ENCODE data around the gene PARP9. TPM values are rescaled to one million over a fixed set of nuclear protein-coding genes. Genes with fewer than 3 reads are reported as not detected.

PARP9 gene
- total and polyA plus RNA-seq, 2 of the 4 experiments (the other 2 are of a cell fraction) = 6.7 to 7.7 TPM

DNA sequence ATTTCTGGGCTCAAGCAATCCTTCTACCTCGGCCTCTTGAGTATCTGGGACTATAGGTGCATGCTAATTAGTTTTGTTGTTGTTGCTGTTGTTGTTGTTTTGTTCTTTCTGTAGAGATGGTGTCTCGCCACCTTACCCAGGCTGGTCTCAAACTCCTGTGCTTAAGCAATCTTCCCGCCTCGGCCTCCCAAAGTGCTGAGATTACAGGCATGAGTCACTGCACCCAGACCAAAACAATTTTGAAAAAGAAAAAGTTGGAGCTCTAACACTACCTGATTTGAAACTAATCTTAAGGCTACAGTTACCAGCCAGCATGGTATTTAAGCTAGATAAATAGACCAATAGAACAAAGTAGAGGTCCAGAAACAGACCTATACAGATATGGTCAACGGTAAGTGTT, 79.1 kb downstream of the PARP9 start:
- WGBS, 2 experiments (ENCODE audit: extremely low coverage in 2 of 2, insufficient read length in 1 of 2) = 20% methylated on average over 1 of the region's 5 CpGs; no CpG with 5 or more reads in 1 of the 2 experiments
- H3K9ac ChIP-seq (ENCODE audit: low read depth, low read length) = no peak overlapping the region
- peaks cover 11% of the 10 kb centered on the region for H3K9me1 ChIP-seq (ENCODE audit: insufficient read depth, low read length)
- H2AK9ac ChIP-seq (replicated peaks; ENCODE audit: low read depth, low read length, poor library complexity) = no peak overlapping the region
- no peaks in the 10 kb centered on the region; the same call in 1 of the 2 replicates for H3K36me3 ChIP-seq (ENCODE audit: control insufficient read depth, insufficient read depth, low read length)
- H4K20me1 ChIP-seq (ENCODE audit: insufficient read depth, low read length) = peaks cover 27% of the 10 kb centered on the region
- no peak overlapping the region for H2BK20ac ChIP-seq (ENCODE audit: low read depth, low read length)
- POLR2A ChIA-PET (ENCODE audit: unreplicated experiment) = no interaction called here
- H2BK120ac ChIP-seq (ENCODE audit: low read depth, low read length) = no peak overlapping the region
- no peak overlapping the region for H2AK5ac ChIP-seq (ENCODE audit: low read depth, low read length)
- H3K9me3 ChIP-seq (ENCODE audit: control insufficient read depth, insufficient read depth, low read length) = no peaks in the 10 kb centered on the region
- H3K14ac ChIP-seq (replicated peaks; ENCODE audit: low read depth, low read length) = no peak overlapping the region
- H3K27ac ChIP-seq (ENCODE audit: insufficient read depth, low read length) = no peak overlapping the region
- peaks cover 8% of the 10 kb centered on the region for H3K4me1 ChIP-seq (ENCODE audit: control insufficient read depth, insufficient read depth, low read length)
- H2BK5ac ChIP-seq (ENCODE audit: low read depth, low read length, poor library complexity, severe bottlenecking) = no peak overlapping the region
- H4K5ac ChIP-seq (ENCODE audit: low read depth, low read length) = no peak overlapping the region
- BruUV-seq (replicated peaks) = no TSS peak
- no peak overlapping the region for H3K4me3 ChIP-seq (ENCODE audit: insufficient read depth, low read depth, low read length)
- intact Hi-C loops (cut with micrococcal nuclease) = no loop called here
- H3K23ac ChIP-seq (ENCODE audit: low read depth, low read length) = no peak overlapping the region
- TF ChIP-seq MXI1 (IDR thresholded peaks at IDR 0.05; ENCODE audit: borderline replicate concordance, low read depth, low read length) = no peak
- TF ChIP-seq MAZ (IDR thresholded peaks at IDR 0.05; ENCODE audit: borderline replicate concordance, low read depth, low read length) = no peak
- TF ChIP-seq CEBPB (IDR thresholded peaks at IDR 0.05; ENCODE audit: low read depth, low read length) = peak; percentile 91
- no peak for TF ChIP-seq BHLHE40 (IDR thresholded peaks at IDR 0.05; ENCODE audit: low read depth, low read length)
- no peak for TF ChIP-seq SMC3 (IDR thresholded peaks at IDR 0.05; ENCODE audit: low read depth, low read length)
- no peak for TF ChIP-seq POLR2A (IDR thresholded peaks at IDR 0.05; ENCODE audit: low read depth, low read length)
- peak; percentile 73 for TF ChIP-seq FOS (IDR thresholded peaks at IDR 0.05; ENCODE audit: low read depth, low read length)
- no peak for TF ChIP-seq CHD1 (IDR thresholded peaks at IDR 0.05; ENCODE audit: low read depth, low read length)
- TF ChIP-seq, protein P1, sequence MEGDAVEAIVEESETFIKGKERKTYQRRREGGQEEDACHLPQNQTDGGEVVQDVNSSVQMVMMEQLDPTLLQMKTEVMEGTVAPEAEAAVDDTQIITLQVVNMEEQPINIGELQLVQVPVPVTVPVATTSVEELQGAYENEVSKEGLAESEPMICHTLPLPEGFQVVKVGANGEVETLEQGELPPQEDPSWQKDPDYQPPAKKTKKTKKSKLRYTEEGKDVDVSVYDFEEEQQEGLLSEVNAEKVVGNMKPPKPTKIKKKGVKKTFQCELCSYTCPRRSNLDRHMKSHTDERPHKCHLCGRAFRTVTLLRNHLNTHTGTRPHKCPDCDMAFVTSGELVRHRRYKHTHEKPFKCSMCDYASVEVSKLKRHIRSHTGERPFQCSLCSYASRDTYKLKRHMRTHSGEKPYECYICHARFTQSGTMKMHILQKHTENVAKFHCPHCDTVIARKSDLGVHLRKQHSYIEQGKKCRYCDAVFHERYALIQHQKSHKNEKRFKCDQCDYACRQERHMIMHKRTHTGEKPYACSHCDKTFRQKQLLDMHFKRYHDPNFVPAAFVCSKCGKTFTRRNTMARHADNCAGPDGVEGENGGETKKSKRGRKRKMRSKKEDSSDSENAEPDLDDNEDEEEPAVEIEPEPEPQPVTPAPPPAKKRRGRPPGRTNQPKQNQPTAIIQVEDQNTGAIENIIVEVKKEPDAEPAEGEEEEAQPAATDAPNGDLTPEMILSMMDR (conservative IDR thresholded peaks at IDR 0.05; ENCODE audit: low read depth, low read length) = no peak
- TF ChIP-seq MAFK (IDR thresholded peaks at IDR 0.05; ENCODE audit: low read depth, low read length) = no peak
- no peak for TF ChIP-seq RFX5 (IDR thresholded peaks at IDR 0.05; ENCODE audit: low read depth, low read length)
- TF ChIP-seq, protein P2, sequence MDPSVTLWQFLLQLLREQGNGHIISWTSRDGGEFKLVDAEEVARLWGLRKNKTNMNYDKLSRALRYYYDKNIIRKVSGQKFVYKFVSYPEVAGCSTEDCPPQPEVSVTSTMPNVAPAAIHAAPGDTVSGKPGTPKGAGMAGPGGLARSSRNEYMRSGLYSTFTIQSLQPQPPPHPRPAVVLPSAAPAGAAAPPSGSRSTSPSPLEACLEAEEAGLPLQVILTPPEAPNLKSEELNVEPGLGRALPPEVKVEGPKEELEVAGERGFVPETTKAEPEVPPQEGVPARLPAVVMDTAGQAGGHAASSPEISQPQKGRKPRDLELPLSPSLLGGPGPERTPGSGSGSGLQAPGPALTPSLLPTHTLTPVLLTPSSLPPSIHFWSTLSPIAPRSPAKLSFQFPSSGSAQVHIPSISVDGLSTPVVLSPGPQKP (IDR thresholded peaks at IDR 0.05; ENCODE audit: borderline replicate concordance, low read depth, low read length) = no peak
- no peak for TF ChIP-seq NFE2L2 (IDR thresholded peaks at IDR 0.05; ENCODE audit: low read depth, low read length)
- no peak for TF ChIP-seq RCOR1 (IDR thresholded peaks at IDR 0.05; ENCODE audit: insufficient replicate concordance, low read length)
- no peak overlapping the region for H3K56ac ChIP-seq (ENCODE audit: extremely low read depth, insufficient read depth, low read length)
- H3K4ac ChIP-seq (ENCODE audit: low read depth, low read length) = no peak overlapping the region
- dilution Hi-C loops (cut with HindIII; ENCODE audit: low sequenced_read_pairs, unreplicated experiment) = no loop called here
- no peaks in the 10 kb centered on the region for H3K27me3 ChIP-seq (ENCODE audit: control insufficient read depth, insufficient read depth, low read length)
- no peak overlapping the region for H3K18ac ChIP-seq (ENCODE audit: low read depth, low read length)
- ATAC-seq (ENCODE audit: low read depth) (peak; percentile 80), DNase-seq (peak; percentile 70)
- no peak overlapping the region for H4K91ac ChIP-seq (ENCODE audit: insufficient read depth, low read depth, low read length)
- CTCF ChIA-PET = interaction anchor here (0.6 kb wide), 1 partner anchor 22 kb away, joined by 3 read pairs; no protein-coding TSS in a partner anchor
- no peak overlapping the region for H2BK15ac ChIP-seq (ENCODE audit: low read depth, low read length)
- no peak overlapping the region; the same call in 1 of the 2 replicates for H3K4me2 ChIP-seq (ENCODE audit: low read depth, low read length)
- no peak overlapping the region for H4K8ac ChIP-seq (ENCODE audit: low read depth in 2 of 2, low read length in 2 of 2)
- in situ Hi-C loops (cut with MboI; ENCODE audit: low sequenced_read_pairs) = no loop called here
- H2AFZ ChIP-seq (replicated peaks; ENCODE audit: low read length, poor library complexity) = no peak overlapping the region
- H3K79me1 ChIP-seq (ENCODE audit: low read depth in 1 of 2, low read length in 2 of 2) = peaks cover 32 to 62% of the 10 kb centered on the region in 2 experiments

All from IMR-90 (cell line).